GM12892 (cell line): ENCODE results near the gene RNASE11.

Experiments
- POLR2A ChIP-seq: IDR thresholded peaks from 2 replicates; pipeline ENCODE4 v1.6.1; 2011; ENCODE audit warnings: low read depth, low read length, control low read depth
- POLR2AphosphoS5 ChIP-seq: IDR thresholded peaks from 2 replicates; pipeline ENCODE4 v1.6.1; 2011; ENCODE audit warnings: low read depth, low read length, control low read depth
- TAF1 ChIP-seq: IDR thresholded peaks from 2 replicates; pipeline ENCODE4 v1.6.1; 2011; ENCODE audit warnings: low read depth, mild to moderate bottlenecking, control low read depth, low read length, borderline replicate concordance

DNA sequence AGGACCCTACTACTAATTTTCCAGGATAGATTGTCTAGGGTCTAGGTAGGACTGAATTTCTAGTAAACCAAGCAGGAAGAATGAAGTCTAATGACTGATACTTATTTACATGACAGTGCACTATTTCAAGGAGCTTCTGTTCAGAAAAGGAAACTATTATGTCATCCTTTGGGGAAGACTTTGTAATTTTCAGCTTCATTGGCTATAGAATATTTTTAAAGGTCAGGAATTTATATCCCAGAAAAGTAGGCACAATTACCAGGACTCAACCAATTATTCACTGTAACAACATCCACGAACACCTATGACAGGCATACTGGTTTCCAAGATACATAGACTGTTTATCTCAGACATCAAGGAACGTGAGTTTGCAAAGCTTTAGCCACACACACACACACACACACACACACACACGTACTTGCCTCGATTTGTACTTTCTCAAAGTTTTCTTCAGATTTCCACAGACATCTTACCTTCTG is 30.5 kb upstream of the RNASE11 start:
- no peak for TF ChIP-seq POLR2A
- no peak for TF ChIP-seq POLR2AphosphoS5
- TF ChIP-seq TAF1, result no peak
